OCI-LY1 (cell line): ENCODE measurements around the gene F2RL1.
"Not testable (repeated sequence)": the region's sequence is repeated elsewhere in the genome, so short reads cannot be mapped to it uniquely, and the experiment has no call there.

Experiments used
- EZH2 ChIP-seq: fragments of 200-600 bp; sonication (generic), shearing (Covaris generic); IDR thresholded peaks from 2 replicates; pipeline ENCODE4 v1.8.0; 2017; ENCODE audit warnings: borderline replicate concordance, mixed run types, mild to moderate bottlenecking, antibody characterized with exemption, low read length, moderate library complexity, mixed read lengths
- TF ChIP-seq, protein P1 (sequence below): fragments of 200-600 bp; sonication (generic), shearing (Covaris generic); IDR thresholded peaks from 2 replicates; pipeline ENCODE4 v1.5.1; 2017; ENCODE audit warnings: mild to moderate bottlenecking, antibody characterized with exemption, low read length, moderate library complexity, mixed read lengths

GRCh38 chr5:76853741-76854140 lies 34.9 kb downstream of the F2RL1 start:
- TF ChIP-seq, protein P1, sequence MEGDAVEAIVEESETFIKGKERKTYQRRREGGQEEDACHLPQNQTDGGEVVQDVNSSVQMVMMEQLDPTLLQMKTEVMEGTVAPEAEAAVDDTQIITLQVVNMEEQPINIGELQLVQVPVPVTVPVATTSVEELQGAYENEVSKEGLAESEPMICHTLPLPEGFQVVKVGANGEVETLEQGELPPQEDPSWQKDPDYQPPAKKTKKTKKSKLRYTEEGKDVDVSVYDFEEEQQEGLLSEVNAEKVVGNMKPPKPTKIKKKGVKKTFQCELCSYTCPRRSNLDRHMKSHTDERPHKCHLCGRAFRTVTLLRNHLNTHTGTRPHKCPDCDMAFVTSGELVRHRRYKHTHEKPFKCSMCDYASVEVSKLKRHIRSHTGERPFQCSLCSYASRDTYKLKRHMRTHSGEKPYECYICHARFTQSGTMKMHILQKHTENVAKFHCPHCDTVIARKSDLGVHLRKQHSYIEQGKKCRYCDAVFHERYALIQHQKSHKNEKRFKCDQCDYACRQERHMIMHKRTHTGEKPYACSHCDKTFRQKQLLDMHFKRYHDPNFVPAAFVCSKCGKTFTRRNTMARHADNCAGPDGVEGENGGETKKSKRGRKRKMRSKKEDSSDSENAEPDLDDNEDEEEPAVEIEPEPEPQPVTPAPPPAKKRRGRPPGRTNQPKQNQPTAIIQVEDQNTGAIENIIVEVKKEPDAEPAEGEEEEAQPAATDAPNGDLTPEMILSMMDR = not testable (repeated sequence)
- TF ChIP-seq EZH2 = not testable (repeated sequence)
